Mesenchymal stem cell (in vitro differentiated cells and primary cell): ENCODE measurements around the gene STAU1.

Experiments used
- DNase-seq: peaks from one replicate; pipeline ENCODE4 v3.0.0-alpha.2; 2013
- H2AFZ ChIP-seq: one replicate; pipeline ENCODE4 v1.6.1; 2013; ENCODE audit warnings: low read depth, mild to moderate bottlenecking, control low read depth, inconsistent platforms, low read length, moderate library complexity
- H2AK5ac ChIP-seq: 2 replicates; pipeline ENCODE4 v1.6.1; 2013; ENCODE audit warnings: low read length, moderate library complexity, mild to moderate bottlenecking, inconsistent platforms; ENCODE audit not compliant: severe bottlenecking
- H2BK120ac ChIP-seq: one replicate; pipeline ENCODE4 v1.6.1; 2013; ENCODE audit warnings: low read depth, mild to moderate bottlenecking, inconsistent platforms, low read length, moderate library complexity
- H2BK12ac ChIP-seq, 2 experiments: one replicate each; pipeline ENCODE4 v1.6.1; 2013; ENCODE audit warnings: inconsistent platforms in 2 of 2, low read length in 2 of 2, mild to moderate bottlenecking in 2 of 2, moderate library complexity in 2 of 2, control low read depth in 1 of 2
- H2BK15ac ChIP-seq: one replicate; pipeline ENCODE4 v1.6.1; 2013; ENCODE audit warnings: mild to moderate bottlenecking, low read depth, inconsistent platforms; ENCODE audit not compliant: poor library complexity, severe bottlenecking
- H2BK5ac ChIP-seq: 2 replicates; pipeline ENCODE4 v1.6.1; 2013; ENCODE audit warnings: low read depth, mild to moderate bottlenecking, low read length, control low read depth, inconsistent platforms; ENCODE audit not compliant: poor library complexity, severe bottlenecking
- H3K14ac ChIP-seq, 2 experiments: one replicate each; pipeline ENCODE4 v1.6.1; 2013; ENCODE audit warnings: inconsistent platforms in 2 of 2, low read length in 2 of 2, control low read depth in 1 of 2, mild to moderate bottlenecking in 1 of 2, moderate library complexity in 1 of 2
- H3K18ac ChIP-seq, 2 experiments: one replicate each; pipeline ENCODE4 v1.6.1; 2013; ENCODE audit warnings: inconsistent platforms in 2 of 2, low read length in 2 of 2, control low read depth in 1 of 2, low read depth in 1 of 2, mild to moderate bottlenecking in 1 of 2
- H3K23ac ChIP-seq, 2 experiments: one replicate each; pipeline ENCODE4 v1.6.1; 2013; ENCODE audit warnings: inconsistent platforms in 2 of 2, low read length in 2 of 2, mild to moderate bottlenecking in 2 of 2, moderate library complexity in 2 of 2, control low read depth in 1 of 2
- H3K27ac ChIP-seq: 2 replicates; pipeline ENCODE4 v1.5.1; 2013; ENCODE audit warnings: mild to moderate bottlenecking, moderate library complexity, low read length, control low read depth, inconsistent platforms; ENCODE audit not compliant: poor library complexity, severe bottlenecking
- H3K27me3 ChIP-seq, 2 experiments: 2 replicates each; pipeline versions ENCODE4 v1.6.1 to v1.7.0; 2013; ENCODE audit warnings: low read length in 2 of 2, mild to moderate bottlenecking in 2 of 2, moderate library complexity in 2 of 2, control low read depth in 1 of 2, inconsistent platforms in 1 of 2; ENCODE audit not compliant: control insufficient read depth in 1 of 2, insufficient read depth in 1 of 2
- H3K36me3 ChIP-seq, 2 experiments: 2 replicates each; pipeline versions ENCODE4 v1.6.1 to v1.7.0; 2013; ENCODE audit warnings: low read length in 2 of 2, control low read depth in 1 of 2, inconsistent platforms in 1 of 2, low read depth in 1 of 2, mild to moderate bottlenecking in 1 of 2; ENCODE audit not compliant: insufficient read depth in 2 of 2, control insufficient read depth in 1 of 2
- H3K4ac ChIP-seq, 2 experiments: one replicate each; pipeline ENCODE4 v1.6.1; 2013; ENCODE audit warnings: inconsistent platforms in 2 of 2, low read length in 2 of 2, mild to moderate bottlenecking in 2 of 2, moderate library complexity in 2 of 2, control low read depth in 1 of 2, low read depth in 1 of 2
- H3K4me1 ChIP-seq: 2 replicates; pipeline ENCODE4 v1.6.1; 2013; ENCODE audit warnings: low read depth, low read length, control low read depth; ENCODE audit not compliant: control insufficient read depth, insufficient read depth
- H3K4me2 ChIP-seq: 2 replicates; pipeline ENCODE4 v1.6.1; 2013; ENCODE audit warnings: low read length, mild to moderate bottlenecking, inconsistent platforms; ENCODE audit not compliant: poor library complexity, severe bottlenecking
- H3K4me3 ChIP-seq, 2 experiments: 2 replicates each; pipeline versions ENCODE4 v1.5.1 to v1.7.0; 2013; ENCODE audit warnings: low read length in 2 of 2, mild to moderate bottlenecking in 2 of 2, control low read depth in 1 of 2, low read depth in 1 of 2; ENCODE audit not compliant: insufficient read depth in 1 of 2
- H3K79me1 ChIP-seq: replicated peaks from 2 replicates; pipeline ENCODE4 v1.6.1; 2013; ENCODE audit warnings: mild to moderate bottlenecking, control low read depth, low read length, inconsistent platforms; ENCODE audit not compliant: poor library complexity, severe bottlenecking
- H3K9ac ChIP-seq: 2 replicates; pipeline ENCODE4 v1.7.0; 2013; ENCODE audit warnings: mild to moderate bottlenecking, low read length, moderate library complexity
- H3K9me3 ChIP-seq: 2 replicates; pipeline ENCODE4 v1.7.0; 2013; ENCODE audit warnings: mild to moderate bottlenecking, low read length; ENCODE audit not compliant: control insufficient read depth
- H4K8ac ChIP-seq: one replicate; pipeline ENCODE4 v1.6.1; 2013; ENCODE audit warnings: inconsistent platforms, mild to moderate bottlenecking, low read length, moderate library complexity
- H4K91ac ChIP-seq: one replicate; pipeline ENCODE4 v1.6.1; 2013; ENCODE audit warnings: mild to moderate bottlenecking, low read length, inconsistent platforms
- WGBS: methylation state at CpG from one replicate; pipeline ENCODE4 v1.1.7; 2013; ENCODE audit warnings: mixed read lengths; 5-methylcytosine and 5-hydroxymethylcytosine counted together

The STAU1 gene

GRCh38 chr20:49161428-49162152, 26.5 kb downstream of the STAU1 start:
- H3K9ac ChIP-seq, result no peak overlapping the region
- no peak for DNase-seq
- 98% methylated on average over 4 of the region's 6 CpGs for WGBS

GRCh38 chr20:49160057-49160929, 27.8 kb downstream of the STAU1 start:
- Histone ChIP-seq H3K36me3 (peaks cover 17 to 41% of the 10 kb centered on the region in 2 experiments), H2BK12ac (no peak overlapping the region), H2BK5ac (no peak overlapping the region), H3K4me1 (no peaks in the 10 kb centered on the region), H4K8ac (no peak overlapping the region), H2BK120ac (no peak overlapping the region), H2AK5ac (no peak overlapping the region), H2AFZ (no peak overlapping the region), H3K18ac (no peak overlapping the region), H3K9ac (no peak overlapping the region), H3K4ac (no peak overlapping the region), H3K27ac (no peak overlapping the region), H2BK15ac (no peak overlapping the region), H3K4me2 (no peak overlapping the region), H3K79me1 (peaks cover 37% of the 10 kb centered on the region), H3K23ac (no peak overlapping the region), H3K9me3 (no peaks in the 10 kb centered on the region), H4K91ac (no peak overlapping the region), H3K27me3 (no peaks in the 10 kb centered on the region), H3K14ac (no peak overlapping the region), H3K4me3 (no peak overlapping the region)
- WGBS, result 97% methylated on average over 4 of the region's 9 CpGs
- no peak for DNase-seq

More at GRCh38 chr20:49161428-49162152, 26.5 kb downstream of the STAU1 start:
- H3K4me3 ChIP-seq, result no peak overlapping the region
- no peak overlapping the region for H3K18ac ChIP-seq
- no peak overlapping the region for H3K4ac ChIP-seq
- H2BK15ac ChIP-seq, result no peak overlapping the region
- H4K91ac ChIP-seq, result no peak overlapping the region
- H2AFZ ChIP-seq, result no peak overlapping the region
- no peak overlapping the region for H3K27ac ChIP-seq
- H3K27me3 ChIP-seq, result no peaks in the 10 kb centered on the region
- H3K23ac ChIP-seq, result no peak overlapping the region
- no peak overlapping the region for H2AK5ac ChIP-seq
- peaks cover 38% of the 10 kb centered on the region for H3K79me1 ChIP-seq
- no peaks in the 10 kb centered on the region for H3K4me1 ChIP-seq
- no peak overlapping the region for H2BK12ac ChIP-seq
- H4K8ac ChIP-seq, result no peak overlapping the region
- no peak overlapping the region for H2BK120ac ChIP-seq
- no peak overlapping the region for H2BK5ac ChIP-seq
- no peak overlapping the region for H3K4me2 ChIP-seq
- H3K14ac ChIP-seq, result no peak overlapping the region
- H3K36me3 ChIP-seq, result peaks cover 18 to 42% of the 10 kb centered on the region in 2 experiments
- H3K9me3 ChIP-seq, result no peaks in the 10 kb centered on the region

- H4K8ac ChIP-seq, result no peak overlapping the region
- H2AK5ac ChIP-seq, result no peak overlapping the region
- H3K27ac ChIP-seq, result no peak overlapping the region
- no peaks in the 10 kb centered on the region for H3K9me3 ChIP-seq
- H2AFZ ChIP-seq, result no peak overlapping the region
- H4K91ac ChIP-seq, result no peak overlapping the region
- H2BK15ac ChIP-seq, result no peak overlapping the region
- H3K9ac ChIP-seq, result no peak overlapping the region
- DNase-seq, result no peak
- 96% methylated on average over 2 of the region's 2 CpGs for WGBS
- H2BK5ac ChIP-seq, result no peak overlapping the region
- no peak overlapping the region for H3K18ac ChIP-seq
- H3K4me3 ChIP-seq, result no peak overlapping the region
- H2BK12ac ChIP-seq, result no peak overlapping the region
- H3K4me2 ChIP-seq, result no peak overlapping the region
- no peak overlapping the region for H3K14ac ChIP-seq
- H3K36me3 ChIP-seq, result peaks cover 0 to 40% of the 10 kb centered on the region in 2 experiments
- no peak overlapping the region for H3K23ac ChIP-seq
- H3K4ac ChIP-seq, result no peak overlapping the region
- H2BK120ac ChIP-seq, result no peak overlapping the region
- peaks cover 25% of the 10 kb centered on the region for H3K79me1 ChIP-seq
- H3K27me3 ChIP-seq, result no peaks in the 10 kb centered on the region
- H3K4me1 ChIP-seq, result no peaks in the 10 kb centered on the region
Measured at GRCh38 chr20:49157146-49157545, 31.0 kb downstream of the STAU1 start.

- Histone ChIP-seq H3K4me2 (no peak overlapping the region), H3K79me1 (peaks cover 24% of the 10 kb centered on the region), H3K4me1 (no peaks in the 10 kb centered on the region), H3K4ac (no peak overlapping the region), H2AK5ac (no peak overlapping the region), H4K8ac (no peak overlapping the region), H3K27ac (no peak overlapping the region), H3K14ac (no peak overlapping the region), H2BK12ac (no peak overlapping the region), H3K9ac (no peak overlapping the region), H3K9me3 (no peaks in the 10 kb centered on the region), H3K23ac (no peak overlapping the region), H3K27me3 (no peaks in the 10 kb centered on the region), H4K91ac (no peak overlapping the region), H2BK5ac (no peak overlapping the region), H2BK120ac (no peak overlapping the region), H3K18ac (no peak overlapping the region), H3K4me3 (no peak overlapping the region), H2AFZ (no peak overlapping the region), H2BK15ac (no peak overlapping the region), H3K36me3 (peaks cover 2 to 47% of the 10 kb centered on the region in 2 experiments)
- 100% methylated on average over 1 of the region's 1 CpG for WGBS
- DNase-seq, result no peak
Measured at GRCh38 chr20:49156481-49156880, 31.7 kb downstream of the STAU1 start.
